Mesothelial cell of epicardium (in vitro differentiated cells): ENCODE results near the gene XK. TPM values are rescaled to one million over a fixed set of nuclear protein-coding genes. Genes with fewer than 3 reads are reported as not detected.
"Not testable (repeated sequence)": the region's sequence is repeated elsewhere in the genome, so short reads cannot be mapped to it uniquely, and the experiment has no call there.

Experiments used
- DNase-seq, 2 experiments: peaks; one replicate each; pipeline ENCODE4 v3.0.0; 2021; ENCODE audit warnings: low spot score in 2 of 2; ENCODE audit not compliant: unreplicated experiment in 2 of 2
- H3K27ac Mint-ChIP-seq: 2 replicates; pipeline ENCODE4 v1.8.0; 2021; ENCODE audit warnings: mixed read lengths
- H3K27me3 Mint-ChIP-seq: 2 replicates; pipeline ENCODE4 v1.8.0; 2021; ENCODE audit warnings: low read depth, mixed read lengths
- H3K36me3 Mint-ChIP-seq: 2 replicates; pipeline ENCODE4 v1.8.0; 2021; ENCODE audit warnings: mixed read lengths
- H3K4me1 Mint-ChIP-seq: 2 replicates; pipeline ENCODE4 v1.8.0; 2021; ENCODE audit warnings: mixed read lengths
- H3K4me3 Mint-ChIP-seq: 2 replicates; pipeline ENCODE4 v1.8.0; 2021; ENCODE audit warnings: mild to moderate bottlenecking, moderate library complexity, mixed read lengths
- H3K9me3 Mint-ChIP-seq: 2 replicates; pipeline ENCODE4 v1.8.0; 2021; ENCODE audit warnings: mixed read lengths
- CTCF ChIP-seq: fragments of 200-600 bp; sonication (generic); IDR thresholded peaks from one replicate; pipeline ENCODE4 v1.5.0; 2021; ENCODE audit warnings: antibody characterized with exemption; ENCODE audit not compliant: unreplicated experiment
- total RNA-seq: library from RNA; stranded (reverse); gene quantifications from 3 replicates; pipeline ENCODE4 v1.2.1, GENCODE V29; 2021

XK gene
- total RNA-seq, 1 donor from 2014 or later, result 0.51 TPM

GRCh38 chrX:37763400-37763799 lies 77.8 kb downstream of the XK start:
- H3K27me3 Mint-ChIP-seq, result no peaks in the 10 kb centered on the region
- TF ChIP-seq CTCF, result no peak
- no peak overlapping the region for H3K27ac Mint-ChIP-seq
- DNase-seq, result no peak
- peaks cover 34% of the 10 kb centered on the region for H3K9me3 Mint-ChIP-seq
- no peaks in the 10 kb centered on the region for H3K36me3 Mint-ChIP-seq
- no peaks in the 10 kb centered on the region for H3K4me1 Mint-ChIP-seq
- no peak overlapping the region for H3K4me3 Mint-ChIP-seq

DNA sequence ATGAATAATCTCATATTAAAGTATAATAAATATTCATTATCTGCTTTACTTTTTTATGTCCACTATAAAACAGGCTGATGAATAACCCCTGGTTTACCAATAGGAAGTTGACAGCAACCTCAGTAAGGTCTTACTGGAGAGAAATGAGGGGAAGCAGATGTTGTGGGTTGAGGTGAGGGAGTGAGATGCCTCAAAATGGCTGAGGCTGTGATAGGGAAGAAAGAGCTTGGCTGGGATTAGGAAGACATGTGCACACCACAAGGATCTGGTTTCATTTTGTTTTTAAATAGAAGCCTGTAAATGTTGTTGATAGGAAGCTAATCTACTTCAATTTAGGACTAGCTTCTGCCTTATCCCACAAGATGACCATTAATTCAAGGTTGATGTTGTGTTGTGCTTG lies 79.9 kb downstream of the XK start:
- Mint-ChIP-seq H3K27me3 (no peaks in the 10 kb centered on the region), H3K27ac (no peak overlapping the region), H3K4me1 (no peaks in the 10 kb centered on the region), H3K36me3 (no peaks in the 10 kb centered on the region), H3K9me3 (peaks cover 25% of the 10 kb centered on the region), H3K4me3 (no peak overlapping the region)
- no peak for TF ChIP-seq CTCF
- no peak for DNase-seq

- Mint-ChIP-seq H3K36me3 (no peaks in the 10 kb centered on the region), H3K27me3 (no peaks in the 10 kb centered on the region), H3K4me3 (no peak overlapping the region), H3K27ac (no peak overlapping the region), H3K4me1 (no peaks in the 10 kb centered on the region), H3K9me3 (peaks cover 17% of the 10 kb centered on the region)
- no peak for TF ChIP-seq CTCF
- DNase-seq, result no peak
Measured at GRCh38 chrX:37767430-37767829, 81.8 kb downstream of the XK start.

GRCh38 chrX:37768866-37769265 lies 83.3 kb downstream of the XK start:
- peaks cover 17% of the 10 kb centered on the region for H3K9me3 Mint-ChIP-seq
- H3K4me1 Mint-ChIP-seq, H3K4me3 Mint-ChIP-seq, H3K27ac Mint-ChIP-seq, H3K36me3 Mint-ChIP-seq, DNase-seq, H3K27me3 Mint-ChIP-seq: not testable (repeated sequence)

- no peak for TF ChIP-seq CTCF
- Mint-ChIP-seq H3K27ac (no peak overlapping the region), H3K9me3 (peaks cover 10% of the 10 kb centered on the region), H3K36me3 (no peaks in the 10 kb centered on the region), H3K4me1 (no peaks in the 10 kb centered on the region), H3K4me3 (no peak overlapping the region), H3K27me3 (no peaks in the 10 kb centered on the region)
- no peak for DNase-seq
Measured at GRCh38 chrX:37776283-37776986, 90.8 kb downstream of the XK start.

DNA sequence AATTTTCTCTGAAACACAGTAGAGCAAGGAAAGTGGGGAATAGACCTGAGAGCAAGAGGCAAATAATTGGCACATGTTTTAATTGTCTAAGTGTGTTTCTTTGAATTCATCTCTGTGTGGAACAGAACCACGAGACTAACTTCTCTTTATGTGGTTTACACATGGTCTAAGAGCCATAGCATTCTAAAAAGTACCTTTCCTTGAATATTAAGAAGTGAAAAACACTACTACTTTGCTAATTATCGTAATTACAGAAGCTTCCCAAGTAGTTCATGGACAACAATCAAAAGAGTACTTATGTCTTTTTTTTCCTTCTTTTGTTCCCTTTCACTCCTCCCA lies 91.4 kb downstream of the XK start:
- no peak for DNase-seq
- Mint-ChIP-seq H3K4me3 (no peak overlapping the region), H3K36me3 (no peaks in the 10 kb centered on the region), H3K9me3 (peaks cover 11% of the 10 kb centered on the region), H3K4me1 (no peaks in the 10 kb centered on the region), H3K27ac (no peak overlapping the region), H3K27me3 (no peaks in the 10 kb centered on the region)
- TF ChIP-seq CTCF, result no peak
